ENCODE measurements around the gene LTK. TPM values are rescaled to one million over a fixed set of nuclear protein-coding genes. Genes with fewer than 3 reads are reported as not detected.
"Not testable (repeated sequence)": the region's sequence is repeated elsewhere in the genome, so short reads cannot be mapped to it uniquely, and the experiment has no call there.

LTK gene
- total RNA-seq, 1 experiment from 2014 or later, result 10.9 TPM

GRCh38 chr15:41473418-41473817 is 40.2 kb downstream of the LTK start:
- no peak overlapping the region for H3K4me3 ChIP-seq (ENCODE audit: low read depth, low read length)
- H3K4me1 ChIP-seq, result no peaks in the 10 kb centered on the region
- TF ChIP-seq CTCF (IDR thresholded peaks at IDR 0.05; ENCODE audit: insufficient read depth in 1 of 2, low read depth in 1 of 2, low read length in 1 of 2, severe bottlenecking in 1 of 2, unreplicated experiment in 1 of 2), result no peak
- no peaks in the 10 kb centered on the region for H3K9me3 ChIP-seq
- no peaks in the 10 kb centered on the region for H3K27me3 ChIP-seq (replicated peaks; ENCODE audit: control insufficient read depth, insufficient read depth, low read length)
- Mint-ChIP-seq H3K27ac (ENCODE audit: unreplicated experiment) (no peak overlapping the region), H3K4me3 (ENCODE audit: unreplicated experiment) (no peak overlapping the region), H3K4me1 (ENCODE audit: low read depth, unreplicated experiment) (no peaks in the 10 kb centered on the region), H3K27me3 (ENCODE audit: insufficient read depth, unreplicated experiment) (no peaks in the 10 kb centered on the region), H3K9me3 (ENCODE audit: unreplicated experiment) (no peaks in the 10 kb centered on the region), H3K36me3 (ENCODE audit: insufficient read depth, unreplicated experiment) (peaks cover 78% of the 10 kb centered on the region)
- CTCF ChIA-PET, result no interaction called here
- peaks cover 2% of the 10 kb centered on the region; the same call in 1 of the 2 replicates for H3K36me3 ChIP-seq (ENCODE audit: control insufficient read depth, insufficient read depth, low read length)
- POLR2A ChIA-PET, result no interaction called here
- no peak for DNase-seq
- BruUV-seq (replicated peaks), result no TSS peak
- intact Hi-C loops (cut with micrococcal nuclease; ENCODE audit: unreplicated experiment), result no loop called here

DNA sequence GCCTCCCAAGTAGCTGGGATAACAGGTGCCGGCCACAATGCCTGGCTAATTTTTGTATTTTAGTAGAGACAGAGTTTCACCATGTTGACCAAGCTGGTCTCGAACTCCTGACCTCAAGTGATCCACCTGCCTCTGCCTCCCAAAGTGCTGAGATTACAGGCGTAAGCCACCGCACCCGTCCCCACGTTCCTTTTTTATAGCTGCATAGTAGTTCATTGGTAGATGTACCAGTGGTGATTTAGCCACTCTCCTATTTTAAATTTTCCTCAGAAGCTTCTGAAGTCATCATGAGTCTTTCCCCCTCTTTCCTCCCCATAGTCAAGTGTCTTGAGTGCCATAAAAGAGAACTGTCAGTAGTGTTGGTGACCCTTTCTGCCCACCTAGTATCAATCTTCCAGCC is 44.0 kb downstream of the LTK start:
- H3K9me3 Mint-ChIP-seq (ENCODE audit: unreplicated experiment); DNase-seq; H3K27ac Mint-ChIP-seq (ENCODE audit: unreplicated experiment); H3K4me3 ChIP-seq (ENCODE audit: low read depth, low read length); H3K4me1 ChIP-seq; H3K4me3 Mint-ChIP-seq (ENCODE audit: unreplicated experiment); BruUV-seq (replicated peaks); H3K9me3 ChIP-seq; H3K4me1 Mint-ChIP-seq (ENCODE audit: low read depth, unreplicated experiment); POLR2A ChIA-PET; H3K27me3 Mint-ChIP-seq (ENCODE audit: insufficient read depth, unreplicated experiment); H3K27me3 ChIP-seq (replicated peaks; ENCODE audit: control insufficient read depth, insufficient read depth, low read length); H3K36me3 ChIP-seq (ENCODE audit: control insufficient read depth, insufficient read depth, low read length): not testable (repeated sequence)
- intact Hi-C loops (cut with micrococcal nuclease; ENCODE audit: unreplicated experiment), result loop anchor here (5.0 kb wide), 1 partner anchor 343 kb away; no protein-coding TSS in a partner anchor
- peaks cover 77% of the 10 kb centered on the region for H3K36me3 Mint-ChIP-seq (ENCODE audit: insufficient read depth, unreplicated experiment)
- CTCF ChIA-PET, result interaction anchor here (0.6 to 0.9 kb wide), 2 partner anchors 24 to 31 kb away, joined by 3 read pairs; partner anchors contain the start of gene ITPKA

- peaks cover 69% of the 10 kb centered on the region for H3K36me3 Mint-ChIP-seq (ENCODE audit: insufficient read depth, unreplicated experiment)
- no peaks in the 10 kb centered on the region for H3K4me1 Mint-ChIP-seq (ENCODE audit: low read depth, unreplicated experiment)
- Histone ChIP-seq H3K36me3 (ENCODE audit: control insufficient read depth, insufficient read depth, low read length) (no peaks in the 10 kb centered on the region; the same call in 1 of the 2 replicates), H3K4me1 (no peaks in the 10 kb centered on the region), H3K9me3 (no peaks in the 10 kb centered on the region), H3K27me3 (replicated peaks; ENCODE audit: control insufficient read depth, insufficient read depth, low read length) (no peaks in the 10 kb centered on the region), H3K4me3 (ENCODE audit: low read depth, low read length) (no peak overlapping the region)
- H3K27me3 Mint-ChIP-seq (ENCODE audit: insufficient read depth, unreplicated experiment), result no peaks in the 10 kb centered on the region
- no peak for TF ChIP-seq CTCF (IDR thresholded peaks at IDR 0.05; ENCODE audit: insufficient read depth in 1 of 2, low read depth in 1 of 2, low read length in 1 of 2, severe bottlenecking in 1 of 2, unreplicated experiment in 1 of 2)
- ChIA-PET CTCF (interaction anchor here (0.6 to 2.4 kb wide), 11 partner anchors 12 to 590 kb away, joined by 3 to 22 read pairs (median 3); no protein-coding TSS in a partner anchor), POLR2A (no interaction called here)
- DNase-seq, result no peak
- H3K9me3 Mint-ChIP-seq (ENCODE audit: unreplicated experiment), result no peaks in the 10 kb centered on the region
- H3K4me3 Mint-ChIP-seq (ENCODE audit: unreplicated experiment), result no peak overlapping the region
- intact Hi-C loops (cut with micrococcal nuclease; ENCODE audit: unreplicated experiment), result loop anchor here (1.0 to 5.0 kb wide), 2 partner anchors 41 to 346 kb away; no protein-coding TSS in a partner anchor
- no TSS peak for BruUV-seq (replicated peaks)
- no peak overlapping the region for H3K27ac Mint-ChIP-seq (ENCODE audit: unreplicated experiment)
Observed at GRCh38 chr15:41466711-41467110, 46.9 kb downstream of the LTK start.
